ENCODE data around the gene REPS1.

The REPS1 gene

DNA sequence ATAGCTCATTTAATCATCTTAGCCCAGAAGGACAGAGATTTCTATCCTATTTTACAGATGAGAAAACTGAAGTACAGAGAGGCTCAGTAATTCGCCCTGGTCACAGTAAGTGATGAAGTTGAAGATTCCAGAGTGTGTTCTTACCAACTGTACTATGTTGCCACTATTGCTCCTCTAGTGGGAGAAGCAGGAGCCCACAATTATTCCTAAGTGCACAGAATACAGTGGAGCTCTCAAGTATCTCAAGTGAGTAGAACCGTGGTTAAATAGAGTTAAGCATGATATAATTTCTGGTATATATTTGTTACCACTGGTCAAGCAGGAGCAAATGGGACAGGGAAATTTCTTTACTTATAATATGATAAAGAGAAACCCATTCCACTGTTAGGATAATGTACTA is 22.1 kb downstream of the REPS1 start:
- H3K4me3 ChIP-seq (ENCODE audit: low read depth in 1 of 2, low read length in 2 of 2): no peak overlapping the region
- H3K27ac ChIP-seq (ENCODE audit: low read length): no peak overlapping the region
- no peaks in the 10 kb centered on the region for H3K27me3 ChIP-seq (ENCODE audit: low read depth, low read length)
- no peaks in the 10 kb centered on the region for H3K36me3 ChIP-seq (ENCODE audit: control insufficient read depth in 1 of 2, insufficient read depth in 2 of 2, low read length in 2 of 2)
- peaks cover 0 to 17% of the 10 kb centered on the region in 2 donors for H3K4me1 ChIP-seq (ENCODE audit: control insufficient read depth in 1 of 2, insufficient read depth in 2 of 2, low read length in 2 of 2)
- H3K9me3 ChIP-seq (ENCODE audit: control insufficient read depth in 1 of 2, low read length in 2 of 2): no peaks in the 10 kb centered on the region

- no peaks in the 10 kb centered on the region for H3K27me3 ChIP-seq (ENCODE audit: low read depth, low read length)
- no peak overlapping the region for H3K4me3 ChIP-seq (ENCODE audit: low read depth in 1 of 2, low read length in 2 of 2)
- no peak overlapping the region for H3K27ac ChIP-seq (ENCODE audit: low read length)
- H3K4me1 ChIP-seq (ENCODE audit: control insufficient read depth in 1 of 2, insufficient read depth in 2 of 2, low read length in 2 of 2): peaks cover 0 to 12% of the 10 kb centered on the region in 2 donors
- no peaks in the 10 kb centered on the region for H3K36me3 ChIP-seq (ENCODE audit: control insufficient read depth in 1 of 2, insufficient read depth in 2 of 2, low read length in 2 of 2)
- H3K9me3 ChIP-seq (ENCODE audit: control insufficient read depth in 1 of 2, low read length in 2 of 2): no peaks in the 10 kb centered on the region
These were observed 22.7 kb downstream of the REPS1 start for GRCh38 chr6:138965291-138965874.

- Histone ChIP-seq H3K27me3 (ENCODE audit: low read depth, low read length) (no peaks in the 10 kb centered on the region), H3K4me3 (ENCODE audit: low read depth in 1 of 2, low read length in 2 of 2) (no peak overlapping the region), H3K4me1 (ENCODE audit: control insufficient read depth in 1 of 2, insufficient read depth in 2 of 2, low read length in 2 of 2) (peaks cover 0 to 10% of the 10 kb centered on the region in 2 donors), H3K27ac (ENCODE audit: low read length) (no peak overlapping the region), H3K36me3 (ENCODE audit: control insufficient read depth in 1 of 2, insufficient read depth in 2 of 2, low read length in 2 of 2) (no peaks in the 10 kb centered on the region), H3K9me3 (ENCODE audit: control insufficient read depth in 1 of 2, low read length in 2 of 2) (no peaks in the 10 kb centered on the region)
These were observed 24.0 kb downstream of the REPS1 start for GRCh38 chr6:138964012-138964411.

DNA sequence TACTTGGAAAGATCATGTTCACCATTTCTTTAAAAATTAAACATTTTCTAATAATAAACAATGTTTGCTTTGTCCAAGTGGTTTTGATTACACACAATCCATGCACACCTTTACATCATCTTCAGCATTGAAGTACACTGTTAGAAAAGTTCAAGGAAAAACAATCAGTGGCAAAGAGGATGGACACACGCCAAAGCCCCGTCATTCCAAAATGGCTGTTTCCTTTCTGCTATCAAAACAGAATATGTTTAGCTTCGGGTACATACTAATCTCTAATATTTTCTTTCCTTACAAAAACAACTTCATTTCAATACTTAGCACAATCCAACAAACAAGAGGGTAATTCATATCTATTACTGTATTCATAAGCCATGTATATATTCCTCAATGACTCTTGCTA is 24.5 kb downstream of the REPS1 start:
- Histone ChIP-seq H3K36me3 (ENCODE audit: control insufficient read depth in 1 of 2, insufficient read depth in 2 of 2, low read length in 2 of 2) (no peaks in the 10 kb centered on the region), H3K4me1 (ENCODE audit: control insufficient read depth in 1 of 2, insufficient read depth in 2 of 2, low read length in 2 of 2) (peaks cover 0 to 12% of the 10 kb centered on the region in 2 donors), H3K27me3 (ENCODE audit: low read depth, low read length) (no peaks in the 10 kb centered on the region), H3K27ac (ENCODE audit: low read length) (no peak overlapping the region), H3K9me3 (ENCODE audit: control insufficient read depth in 1 of 2, low read length in 2 of 2) (no peaks in the 10 kb centered on the region), H3K4me3 (ENCODE audit: low read depth in 1 of 2, low read length in 2 of 2) (no peak overlapping the region)

DNA sequence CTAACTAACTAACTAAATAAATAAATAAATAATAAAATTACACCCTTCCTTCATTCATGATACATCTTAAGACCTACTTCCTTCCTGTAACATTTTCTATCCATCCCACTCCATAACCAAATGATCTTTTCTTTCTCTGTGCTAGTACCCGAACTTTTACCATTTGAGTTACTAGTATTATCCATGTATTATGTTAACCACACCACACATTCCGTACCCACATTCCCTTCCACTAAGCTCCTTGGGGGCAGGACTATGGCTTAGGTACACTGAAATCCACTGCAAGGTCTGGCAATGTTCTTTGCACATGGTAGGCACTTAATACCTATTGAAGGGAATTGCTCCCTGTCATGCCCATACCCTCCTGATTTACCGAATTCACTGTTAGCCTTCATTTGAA is 24.9 kb downstream of the REPS1 start:
- H3K27me3 ChIP-seq (ENCODE audit: low read depth, low read length): no peaks in the 10 kb centered on the region
- peaks cover 0 to 12% of the 10 kb centered on the region in 2 donors for H3K4me1 ChIP-seq (ENCODE audit: control insufficient read depth in 1 of 2, insufficient read depth in 2 of 2, low read length in 2 of 2)
- H3K9me3 ChIP-seq (ENCODE audit: control insufficient read depth in 1 of 2, low read length in 2 of 2): no peaks in the 10 kb centered on the region
- no peaks in the 10 kb centered on the region for H3K36me3 ChIP-seq (ENCODE audit: control insufficient read depth in 1 of 2, insufficient read depth in 2 of 2, low read length in 2 of 2)
- no peak overlapping the region for H3K4me3 ChIP-seq (ENCODE audit: low read depth in 1 of 2, low read length in 2 of 2)
- H3K27ac ChIP-seq (ENCODE audit: low read length): no peak overlapping the region

DNA sequence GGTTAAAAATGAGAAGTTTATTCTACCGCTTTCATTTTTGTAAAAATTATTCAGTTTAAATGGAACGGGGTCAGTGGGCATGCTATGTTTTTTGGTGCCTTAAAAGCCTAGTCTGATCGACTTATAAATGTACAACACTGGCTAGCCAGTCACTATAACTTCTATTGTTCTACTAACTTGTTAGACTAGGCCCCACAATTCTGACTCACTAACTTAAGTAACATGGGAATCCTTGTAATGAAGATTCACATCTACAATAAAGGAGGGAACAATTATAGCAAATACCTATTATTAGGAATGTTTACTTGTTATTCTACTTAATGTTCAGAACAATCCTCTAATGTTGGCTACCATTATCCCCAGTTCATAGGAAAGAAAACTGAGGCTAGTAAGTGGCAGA is 28.5 kb downstream of the REPS1 start:
- Histone ChIP-seq H3K27ac (ENCODE audit: low read length) (no peak overlapping the region), H3K4me3 (ENCODE audit: low read depth in 1 of 2, low read length in 2 of 2) (no peak overlapping the region), H3K36me3 (ENCODE audit: control insufficient read depth in 1 of 2, insufficient read depth in 2 of 2, low read length in 2 of 2) (no peaks in the 10 kb centered on the region), H3K4me1 (ENCODE audit: control insufficient read depth in 1 of 2, insufficient read depth in 2 of 2, low read length in 2 of 2) (peaks cover 0 to 9% of the 10 kb centered on the region in 2 donors), H3K9me3 (ENCODE audit: control insufficient read depth in 1 of 2, low read length in 2 of 2) (no peaks in the 10 kb centered on the region), H3K27me3 (ENCODE audit: low read depth, low read length) (no peaks in the 10 kb centered on the region)

DNA sequence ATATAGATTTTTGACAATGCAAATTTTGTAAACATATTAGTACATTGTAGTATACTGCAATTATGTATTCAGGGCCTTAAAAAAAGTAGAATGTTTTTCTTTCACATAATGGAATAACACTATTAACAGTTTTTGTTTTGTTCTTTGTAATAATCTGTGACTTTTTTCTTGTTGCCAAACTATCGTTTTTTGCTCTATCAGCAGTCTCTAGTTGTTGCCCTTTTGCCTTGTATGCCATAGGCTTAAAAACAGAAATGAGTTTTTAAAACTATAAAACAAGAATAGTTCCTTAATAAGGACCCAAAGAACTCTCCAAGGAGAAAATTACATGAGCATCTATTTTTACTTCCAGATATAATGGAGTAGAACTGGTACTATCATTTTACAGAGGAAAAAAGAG is 29.5 kb downstream of the REPS1 start:
- Histone ChIP-seq H3K27me3 (ENCODE audit: low read depth, low read length) (no peaks in the 10 kb centered on the region), H3K4me1 (ENCODE audit: control insufficient read depth in 1 of 2, insufficient read depth in 2 of 2, low read length in 2 of 2) (peaks cover 0 to 9% of the 10 kb centered on the region in 2 donors), H3K4me3 (ENCODE audit: low read depth in 1 of 2, low read length in 2 of 2) (no peak overlapping the region), H3K9me3 (ENCODE audit: control insufficient read depth in 1 of 2, low read length in 2 of 2) (no peaks in the 10 kb centered on the region), H3K27ac (ENCODE audit: low read length) (no peak overlapping the region), H3K36me3 (ENCODE audit: control insufficient read depth in 1 of 2, insufficient read depth in 2 of 2, low read length in 2 of 2) (no peaks in the 10 kb centered on the region)

- H3K9me3 ChIP-seq (ENCODE audit: control insufficient read depth in 1 of 2, low read length in 2 of 2): no peaks in the 10 kb centered on the region
- no peaks in the 10 kb centered on the region for H3K27me3 ChIP-seq (ENCODE audit: low read depth, low read length)
- H3K4me1 ChIP-seq (ENCODE audit: control insufficient read depth in 1 of 2, insufficient read depth in 2 of 2, low read length in 2 of 2): peaks cover 0 to 9% of the 10 kb centered on the region in 2 donors
- no peak overlapping the region for H3K27ac ChIP-seq (ENCODE audit: low read length)
- no peak overlapping the region for H3K4me3 ChIP-seq (ENCODE audit: low read depth in 1 of 2, low read length in 2 of 2)
- H3K36me3 ChIP-seq (ENCODE audit: control insufficient read depth in 1 of 2, insufficient read depth in 2 of 2, low read length in 2 of 2): no peaks in the 10 kb centered on the region
These were observed 30.1 kb downstream of the REPS1 start for GRCh38 chr6:138957903-138958302.

GRCh38 chr6:138957484-138957883 is 30.6 kb downstream of the REPS1 start:
- Histone ChIP-seq H3K36me3 (ENCODE audit: control insufficient read depth in 1 of 2, insufficient read depth in 2 of 2, low read length in 2 of 2) (no peaks in the 10 kb centered on the region), H3K27me3 (ENCODE audit: low read depth, low read length) (no peaks in the 10 kb centered on the region), H3K27ac (ENCODE audit: low read length) (no peak overlapping the region), H3K4me3 (ENCODE audit: low read depth in 1 of 2, low read length in 2 of 2) (no peak overlapping the region), H3K4me1 (ENCODE audit: control insufficient read depth in 1 of 2, insufficient read depth in 2 of 2, low read length in 2 of 2) (peaks cover 0 to 9% of the 10 kb centered on the region in 2 donors), H3K9me3 (ENCODE audit: control insufficient read depth in 1 of 2, low read length in 2 of 2) (no peaks in the 10 kb centered on the region)

GRCh38 chr6:138956244-138956924 is 31.7 kb downstream of the REPS1 start:
- no peaks in the 10 kb centered on the region for H3K27me3 ChIP-seq (ENCODE audit: low read depth, low read length)
- no peak overlapping the region for H3K27ac ChIP-seq (ENCODE audit: low read length)
- H3K4me3 ChIP-seq (ENCODE audit: low read depth in 1 of 2, low read length in 2 of 2): no peak overlapping the region
- peaks cover 0 to 9% of the 10 kb centered on the region in 2 donors for H3K4me1 ChIP-seq (ENCODE audit: control insufficient read depth in 1 of 2, insufficient read depth in 2 of 2, low read length in 2 of 2)
- no peaks in the 10 kb centered on the region for H3K9me3 ChIP-seq (ENCODE audit: control insufficient read depth in 1 of 2, low read length in 2 of 2)
- H3K36me3 ChIP-seq (ENCODE audit: control insufficient read depth in 1 of 2, insufficient read depth in 2 of 2, low read length in 2 of 2): no peaks in the 10 kb centered on the region

DNA sequence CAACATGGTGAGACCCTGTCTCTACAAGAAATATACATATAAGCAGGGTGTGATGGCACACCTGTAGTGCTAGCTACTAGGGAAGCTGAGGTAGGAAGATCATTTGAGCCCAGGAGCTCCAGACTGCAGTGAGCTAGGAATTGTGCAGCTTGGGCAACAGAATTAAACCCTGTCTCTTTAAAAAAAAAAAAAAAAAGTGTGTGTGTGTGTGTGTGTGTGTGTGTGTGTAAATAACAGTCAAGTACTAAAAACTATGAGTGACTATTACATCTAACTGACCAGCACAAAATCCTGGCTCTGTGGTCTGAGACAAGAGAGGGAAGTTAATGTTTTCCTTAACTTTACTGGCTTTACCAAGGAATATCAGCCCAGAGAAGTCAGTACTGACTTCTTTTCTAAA is 32.8 kb downstream of the REPS1 start:
- Histone ChIP-seq H3K4me3 (ENCODE audit: low read depth in 1 of 2, low read length in 2 of 2) (no peak overlapping the region), H3K9me3 (ENCODE audit: control insufficient read depth in 1 of 2, low read length in 2 of 2) (no peaks in the 10 kb centered on the region), H3K27ac (ENCODE audit: low read length) (no peak overlapping the region)

GRCh38 chr6:138953451-138953850 is 34.6 kb downstream of the REPS1 start:
- Histone ChIP-seq H3K4me1 (ENCODE audit: control insufficient read depth in 1 of 2, insufficient read depth in 2 of 2, low read length in 2 of 2) (peaks cover 0 to 15% of the 10 kb centered on the region in 2 donors), H3K27ac (ENCODE audit: low read length) (no peak overlapping the region), H3K27me3 (ENCODE audit: low read depth, low read length) (no peaks in the 10 kb centered on the region), H3K36me3 (ENCODE audit: control insufficient read depth in 1 of 2, insufficient read depth in 2 of 2, low read length in 2 of 2) (no peaks in the 10 kb centered on the region), H3K9me3 (ENCODE audit: control insufficient read depth in 1 of 2, low read length in 2 of 2) (no peaks in the 10 kb centered on the region), H3K4me3 (ENCODE audit: low read depth in 1 of 2, low read length in 2 of 2) (no peak overlapping the region)

More for the DNA sequence above, 32.8 kb downstream of the REPS1 start:
- no peaks in the 10 kb centered on the region for H3K36me3 ChIP-seq (ENCODE audit: control insufficient read depth in 1 of 2, insufficient read depth in 2 of 2, low read length in 2 of 2)
- peaks cover 0 to 9% of the 10 kb centered on the region in 2 donors for H3K4me1 ChIP-seq (ENCODE audit: control insufficient read depth in 1 of 2, insufficient read depth in 2 of 2, low read length in 2 of 2)
- no peaks in the 10 kb centered on the region for H3K27me3 ChIP-seq (ENCODE audit: low read depth, low read length)

Measured in muscle layer of duodenum (tissue), 2 donors.